IMR-90 (cell line): ENCODE data around the gene KLC4. TPM values are rescaled to one million over a fixed set of nuclear protein-coding genes. Genes with fewer than 3 reads are reported as not detected.

Experiments
- ATAC-seq: fragments of 200-7000 bp; cut with Tn5 transposase; 2 replicates; pipeline ENCODE4 v1.9.1; 2020; ENCODE audit warnings: low read depth, mild to moderate bottlenecking, moderate library complexity
- BruUV-seq: library from RNA; stranded (reverse); fragments of 400-500 nt; replicated peaks from 2 replicates; lab custom pipeline; 2021; lab: Mats Ljungman, UMichigan
- CTCF ChIA-PET: fragments of 300-600 bp; formaldehyde crosslinking; extraction: SDS; loops from one replicate; lab custom pipeline; 2021; ENCODE audit warnings: antibody characterized with exemption; lab: Yijun Ruan, JAX
- POLR2A ChIA-PET: fragments of 300-600 bp; sonication (Branson Sonifier 250); formaldehyde crosslinking; loops from one replicate; lab custom pipeline; 2022; ENCODE audit warnings: antibody characterized with exemption; ENCODE audit not compliant: unreplicated experiment; lab: Charles Lee
- DNase-seq: peaks from one replicate; pipeline ENCODE4 v3.0.0; 2013
- H2AFZ ChIP-seq: replicated peaks from 2 replicates; pipeline ENCODE3; 2013; ENCODE audit warnings: low read length, mild to moderate bottlenecking; ENCODE audit not compliant: poor library complexity
- H2AK5ac ChIP-seq: 2 replicates; pipeline ENCODE4 v1.6.1; 2013; ENCODE audit warnings: low read depth, low read length, inconsistent platforms
- H2AK9ac ChIP-seq: replicated peaks from 2 replicates; pipeline ENCODE3; 2013; ENCODE audit warnings: mild to moderate bottlenecking, low read depth, low read length, moderate library complexity; ENCODE audit not compliant: poor library complexity
- H2BK120ac ChIP-seq: 2 replicates; pipeline ENCODE4 v1.6.1; 2013; ENCODE audit warnings: low read depth, low read length, inconsistent platforms
- H2BK15ac ChIP-seq: 3 replicates; pipeline ENCODE4 v1.6.1; 2013; ENCODE audit warnings: low read depth, low read length, inconsistent platforms
- H2BK20ac ChIP-seq: 2 replicates; pipeline ENCODE4 v1.6.1; 2013; ENCODE audit warnings: low read depth, mild to moderate bottlenecking, inconsistent platforms, low read length, moderate library complexity
- H2BK5ac ChIP-seq: 2 replicates; pipeline ENCODE4 v1.6.1; 2013; ENCODE audit warnings: mild to moderate bottlenecking, low read depth, low read length, inconsistent platforms; ENCODE audit not compliant: poor library complexity, severe bottlenecking
- H3K14ac ChIP-seq: replicated peaks from 2 replicates; pipeline ENCODE4 v1.6.1; 2013; ENCODE audit warnings: low read depth, low read length, inconsistent platforms
- H3K18ac ChIP-seq: 2 replicates; pipeline ENCODE4 v1.6.1; 2013; ENCODE audit warnings: low read depth, low read length, control low read depth
- H3K23ac ChIP-seq: 2 replicates; pipeline ENCODE4 v1.6.1; 2013; ENCODE audit warnings: low read depth, low read length, inconsistent platforms
- H3K27ac ChIP-seq: 2 replicates; pipeline ENCODE4 v1.5.1; 2013; ENCODE audit warnings: mild to moderate bottlenecking, control low read depth, low read length; ENCODE audit not compliant: insufficient read depth
- H3K27me3 ChIP-seq: 2 replicates; pipeline ENCODE4 v1.6.1; 2013; ENCODE audit warnings: low read length; ENCODE audit not compliant: control insufficient read depth, insufficient read depth
- H3K36me3 ChIP-seq: 2 replicates; pipeline ENCODE4 v1.6.1; 2013; ENCODE audit warnings: low read length, mixed read lengths; ENCODE audit not compliant: control insufficient read depth, insufficient read depth
- H3K4ac ChIP-seq: 2 replicates; pipeline ENCODE4 v1.6.1; 2013; ENCODE audit warnings: low read depth, low read length, inconsistent platforms
- H3K4me1 ChIP-seq: 2 replicates; pipeline ENCODE4 v1.6.1; 2013; ENCODE audit warnings: low read length, mixed read lengths; ENCODE audit not compliant: control insufficient read depth, insufficient read depth
- H3K4me2 ChIP-seq: 2 replicates; pipeline ENCODE4 v1.6.1; 2013; ENCODE audit warnings: low read depth, mild to moderate bottlenecking, control low read depth, low read length, moderate library complexity
- H3K4me3 ChIP-seq: 2 replicates; pipeline ENCODE4 v1.5.1; 2013; ENCODE audit warnings: low read depth, mild to moderate bottlenecking, control low read depth, low read length, moderate library complexity; ENCODE audit not compliant: insufficient read depth
- H3K56ac ChIP-seq: 2 replicates; pipeline ENCODE4 v1.6.1; 2013; ENCODE audit warnings: low read length, inconsistent platforms; ENCODE audit not compliant: insufficient read depth; ENCODE audit errors: extremely low read depth
- H3K79me1 ChIP-seq, 2 experiments: 2 replicates each; pipeline ENCODE4 v1.6.1; 2013; ENCODE audit warnings: low read length in 2 of 2, inconsistent platforms in 1 of 2, low read depth in 1 of 2
- H3K9ac ChIP-seq: 2 replicates; pipeline ENCODE4 v1.6.1; 2013; ENCODE audit warnings: low read depth, low read length, control low read depth
- H3K9me1 ChIP-seq: 2 replicates; pipeline ENCODE4 v1.6.1; 2013; ENCODE audit warnings: low read length, inconsistent platforms; ENCODE audit not compliant: insufficient read depth
- H3K9me3 ChIP-seq: 2 replicates; pipeline ENCODE4 v1.6.1; 2013; ENCODE audit warnings: low read length; ENCODE audit not compliant: control insufficient read depth, insufficient read depth
- H4K20me1 ChIP-seq: 2 replicates; pipeline ENCODE4 v1.6.1; 2013; ENCODE audit warnings: low read length, inconsistent platforms; ENCODE audit not compliant: insufficient read depth
- H4K5ac ChIP-seq: 2 replicates; pipeline ENCODE4 v1.6.1; 2013; ENCODE audit warnings: mild to moderate bottlenecking, low read depth, low read length, control low read depth
- H4K8ac ChIP-seq, 2 experiments: 2 replicates each; pipeline ENCODE4 v1.6.1; 2013; ENCODE audit warnings: low read depth in 2 of 2, low read length in 2 of 2, control low read depth in 1 of 2, inconsistent platforms in 1 of 2
- H4K91ac ChIP-seq: 2 replicates; pipeline ENCODE4 v1.6.1; 2013; ENCODE audit warnings: low read depth, low read length, inconsistent platforms; ENCODE audit not compliant: insufficient read depth
- FOS ChIP-seq: fragments of 150-350 bp; IDR thresholded peaks from 2 replicates; pipeline ENCODE4 v1.6.1; 2016; ENCODE audit warnings: low read depth, low read length
- MAFK ChIP-seq: IDR thresholded peaks from 2 replicates; pipeline ENCODE4 v1.6.1; 2012; ENCODE audit warnings: low read depth, low read length, improper control_type of control experiment
- RFX5 ChIP-seq: IDR thresholded peaks from 2 replicates; pipeline ENCODE4 v1.8.0; 2012; ENCODE audit warnings: low read depth, mild to moderate bottlenecking, low read length, moderate library complexity
- WGBS, 2 experiments: methylation state at CpG; one replicate each; pipeline versions ENCODE4 v1.1.5 to v1.1.7; 2013; ENCODE audit warnings: missing lambda C conversion rate in 2 of 2; ENCODE audit not compliant: insufficient read length in 1 of 2; ENCODE audit errors: extremely low coverage in 2 of 2; 5-methylcytosine and 5-hydroxymethylcytosine counted together
- dilution Hi-C: fragments of 300-500 bp; cut with HindIII; formaldehyde crosslinking; loops from one replicate; pipeline ENCODE4 v1.14.3; 2018; ENCODE audit warnings: low sequenced_read_pairs; ENCODE audit not compliant: unreplicated experiment
- in situ Hi-C: fragments of 300-500 bp; cut with MboI; formaldehyde crosslinking; loops from 3 replicates; pipeline ENCODE4 v1.14.3; 2019; ENCODE audit warnings: low sequenced_read_pairs, inconsistent platforms, mixed read lengths
- intact Hi-C: fragments of 100-400 bp; cut with micrococcal nuclease; formaldehyde crosslinking; loops from 2 replicates; pipeline ENCODE4 v1.10.0; 2022
- polyA plus RNA-seq, 3 experiments: library from polyadenylated mRNA; depleted of rRNA; stranded (reverse); fragments of >200 nt; gene quantifications; 2 replicates each; pipeline ENCODE4 v1.2.3, GENCODE V29; 2012; ENCODE audit warnings: low replicate concordance in 1 of 3
- total RNA-seq: library from RNA; depleted of rRNA; stranded (reverse); fragments of >200 nt; gene quantifications from 2 replicates; pipeline ENCODE4 v1.2.3, GENCODE V29; 2012

Gene KLC4
- total and polyA plus RNA-seq, 2 of the 4 experiments (the other 2 are of a cell fraction) = 10.9 to 13.0 TPM

- no peak overlapping the region for H2BK120ac ChIP-seq
- H3K27ac ChIP-seq = no peak overlapping the region
- H3K27me3 ChIP-seq = no peaks in the 10 kb centered on the region
- no TSS peak for BruUV-seq
- WGBS, 2 experiments = 96% methylated on average over 9 of the region's 9 CpGs; no CpG with 5 or more reads in 1 of the 2 experiments
- DNase-seq (no peak), ATAC-seq (no peak)
- in situ Hi-C loops = no loop called here
- H3K23ac ChIP-seq = no peak overlapping the region
- no peak overlapping the region for H3K4ac ChIP-seq
- no peak overlapping the region for H2AK9ac ChIP-seq
- H4K8ac ChIP-seq = no peak overlapping the region
- H3K14ac ChIP-seq = no peak overlapping the region
- TF ChIP-seq RFX5 (no peak), FOS (no peak), MAFK (no peak)
- no peak overlapping the region for H4K91ac ChIP-seq
- H3K9ac ChIP-seq = no peak overlapping the region
- ChIA-PET CTCF (no interaction called here), POLR2A (no interaction called here)
- no peaks in the 10 kb centered on the region for H3K9me3 ChIP-seq
- no peak overlapping the region for H3K4me2 ChIP-seq
- H4K5ac ChIP-seq = no peak overlapping the region
- no peak overlapping the region for H2AK5ac ChIP-seq
- no peak overlapping the region for H2BK5ac ChIP-seq
- no peak overlapping the region for H3K4me3 ChIP-seq
- intact Hi-C loops = no loop called here
- no peaks in the 10 kb centered on the region for H3K4me1 ChIP-seq
- dilution Hi-C loops = no loop called here
- peaks cover 67% of the 10 kb centered on the region for H3K36me3 ChIP-seq
- no peak overlapping the region for H2BK15ac ChIP-seq
- no peak overlapping the region for H2BK20ac ChIP-seq
- 0 out of 2 replicates have a peak, but pooled peaks cover 3% of the 10 kb centered on the region for H4K20me1 ChIP-seq
- H3K79me1 ChIP-seq = peaks cover 7 to 9% of the 10 kb centered on the region in 2 experiments; a peak in 2 of 4 replicates
- H2AFZ ChIP-seq = no peak overlapping the region
- no peaks in the 10 kb centered on the region for H3K9me1 ChIP-seq
- H3K56ac ChIP-seq = no peak overlapping the region
- H3K18ac ChIP-seq = no peak overlapping the region
Observed at GRCh38 chr6:43038727-43039126, 20.7 kb upstream of the KLC4 start.
